Thyroid gland (tissue), 4 donors: ENCODE data around the gene APC2. TPM values are rescaled to one million over a fixed set of nuclear protein-coding genes. Genes with fewer than 3 reads are reported as not detected.

Experiments
- DNase-seq, 2 donors: peaks; one replicate each; pipeline ENCODE4 v3.0.0-alpha.2; 2019
- H3K27ac ChIP-seq, 3 donors: fragments of 200-600 bp; sonication (generic); 1 replicate in 2 of 3; 2 replicates in 1 of 3; pipeline ENCODE4 v1.5.1; 2016 to 2019; ENCODE audit warnings: mild to moderate bottlenecking in 1 of 3, moderate library complexity in 1 of 3
- H3K27me3 ChIP-seq: fragments of 200-600 bp; sonication (generic); one replicate; pipeline ENCODE4 v1.5.1; 2019
- H3K36me3 ChIP-seq, 2 donors: fragments of 200-600 bp; sonication (generic); one replicate each; pipeline ENCODE4 v1.5.1; 2016 to 2019
- H3K4me1 ChIP-seq, 2 donors: fragments of 200-600 bp; sonication (generic); one replicate each; pipeline ENCODE4 v1.5.1; 2017 to 2019
- H3K4me3 ChIP-seq, 3 donors: fragments of 200-600 bp; sonication (generic); replicated peaks in 1 of 3; 1 replicate in 2 of 3; 2 replicates in 1 of 3; pipeline ENCODE4 v1.5.1; 2016; ENCODE audit warnings: mild to moderate bottlenecking in 1 of 3
- H3K9me3 ChIP-seq: fragments of 200-600 bp; sonication (generic); one replicate; pipeline ENCODE4 v1.5.1; 2017
- POLR2A ChIP-seq, 2 donors: fragments of 450-650 bp; IDR thresholded peaks; one replicate each; pipeline ENCODE4 v1.6.1; 2017; ENCODE audit warnings: antibody characterized with exemption in 2 of 2, mild to moderate bottlenecking in 2 of 2, moderate library complexity in 1 of 2
- WGBS, 2 donors: methylation state at CpG; one replicate each; pipeline ENCODE4 v1.1.5; 2017; 5-methylcytosine and 5-hydroxymethylcytosine counted together
- intact Hi-C: fragments of 100-400 bp; cut with DNase I; formaldehyde crosslinking; loops from one replicate; pipeline ENCODE4 v1.15.1; 2023
- total RNA-seq, 4 donors: library from RNA; depleted of rRNA; stranded (reverse); fragments of >200 nt; gene quantifications; one replicate each; pipeline ENCODE4 v1.2.3, GENCODE V29; 2016
- TF ChIP-seq, protein P1 (sequence below), 6 experiments: fragments of 200-600 bp in 3 of 6; fragments of 450-650 bp in 3 of 6; sonication (generic) in 3 of 6; IDR thresholded peaks; one replicate each; pipeline ENCODE4 v1.5.1; 2016 to 2019; ENCODE audit warnings: antibody characterized with exemption in 6 of 6, mild to moderate bottlenecking in 2 of 6, inconsistent platforms in 1 of 6, moderate library complexity in 1 of 6

Gene APC2
- total RNA-seq, 4 donors from 2014 or later, result under 0.01 to 0.20 (median 0.08) TPM; not detected in 1

DNA sequence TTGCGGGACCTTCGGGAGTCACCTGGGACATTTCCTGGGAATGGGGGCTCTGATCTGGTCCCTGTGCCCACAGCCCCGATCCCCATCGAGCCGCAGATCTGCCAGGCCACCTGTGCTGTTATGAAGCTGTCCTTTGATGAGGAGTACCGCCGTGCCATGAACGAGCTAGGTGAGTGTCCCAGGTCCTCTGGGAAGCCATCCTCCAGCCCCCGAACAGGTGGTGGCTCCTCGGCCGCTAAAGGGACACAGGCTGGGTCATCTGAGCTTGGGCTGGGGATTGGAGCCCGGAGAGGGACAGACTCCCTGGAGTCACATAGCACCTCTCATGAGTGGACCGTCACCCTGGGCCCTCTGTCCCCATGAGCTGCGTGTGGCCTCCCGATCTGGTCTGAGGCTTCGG, 8.0 kb downstream of the APC2 start:
- Histone ChIP-seq H3K4me1 (peaks cover 5 to 18% of the 10 kb centered on the region in 2 donors), H3K9me3 (no peaks in the 10 kb centered on the region), H3K36me3 (no peaks in the 10 kb centered on the region), H3K27me3 (peaks cover 8% of the 10 kb centered on the region), H3K27ac (no peak overlapping the region), H3K4me3 (no peak overlapping the region)
- intact Hi-C loops, result no loop called here
- WGBS, 2 donors, result 77 to 80% methylated on average over 6 to 10 of the region's 16 CpGs
- TF ChIP-seq POLR2A (IDR thresholded peaks at IDR 0.05), result no peak
- TF ChIP-seq, protein P1, sequence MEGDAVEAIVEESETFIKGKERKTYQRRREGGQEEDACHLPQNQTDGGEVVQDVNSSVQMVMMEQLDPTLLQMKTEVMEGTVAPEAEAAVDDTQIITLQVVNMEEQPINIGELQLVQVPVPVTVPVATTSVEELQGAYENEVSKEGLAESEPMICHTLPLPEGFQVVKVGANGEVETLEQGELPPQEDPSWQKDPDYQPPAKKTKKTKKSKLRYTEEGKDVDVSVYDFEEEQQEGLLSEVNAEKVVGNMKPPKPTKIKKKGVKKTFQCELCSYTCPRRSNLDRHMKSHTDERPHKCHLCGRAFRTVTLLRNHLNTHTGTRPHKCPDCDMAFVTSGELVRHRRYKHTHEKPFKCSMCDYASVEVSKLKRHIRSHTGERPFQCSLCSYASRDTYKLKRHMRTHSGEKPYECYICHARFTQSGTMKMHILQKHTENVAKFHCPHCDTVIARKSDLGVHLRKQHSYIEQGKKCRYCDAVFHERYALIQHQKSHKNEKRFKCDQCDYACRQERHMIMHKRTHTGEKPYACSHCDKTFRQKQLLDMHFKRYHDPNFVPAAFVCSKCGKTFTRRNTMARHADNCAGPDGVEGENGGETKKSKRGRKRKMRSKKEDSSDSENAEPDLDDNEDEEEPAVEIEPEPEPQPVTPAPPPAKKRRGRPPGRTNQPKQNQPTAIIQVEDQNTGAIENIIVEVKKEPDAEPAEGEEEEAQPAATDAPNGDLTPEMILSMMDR (IDR thresholded peaks at IDR 0.05), result no peak
- no peak for DNase-seq

DNA sequence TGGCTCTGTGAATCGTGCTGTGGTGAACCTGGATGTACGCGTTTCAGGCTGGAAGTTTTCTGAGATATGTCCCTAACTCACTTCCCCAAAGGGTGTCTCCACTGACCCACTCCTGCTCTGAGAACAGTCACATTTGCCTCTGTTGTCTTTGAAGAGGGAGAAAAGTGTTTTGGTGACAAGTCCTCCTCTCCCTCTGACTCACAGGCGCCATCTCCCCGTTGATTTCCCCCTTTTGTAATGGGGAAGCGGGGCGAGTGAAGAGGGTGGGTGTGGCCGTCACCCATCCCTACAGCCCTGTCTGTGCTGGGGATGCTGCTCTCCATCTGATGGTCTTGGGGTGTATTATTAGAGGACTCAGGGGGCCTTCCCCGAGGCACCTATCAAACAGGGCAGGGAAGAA, 9.6 kb downstream of the APC2 start:
- no peak for DNase-seq
- Histone ChIP-seq H3K4me3 (no peak overlapping the region), H3K27me3 (peaks cover 8% of the 10 kb centered on the region), H3K9me3 (no peaks in the 10 kb centered on the region), H3K36me3 (no peaks in the 10 kb centered on the region), H3K4me1 (peaks cover 0 to 5% of the 10 kb centered on the region in 2 donors), H3K27ac (no peak overlapping the region)
- TF ChIP-seq POLR2A (IDR thresholded peaks at IDR 0.05), result no peak
- TF ChIP-seq, protein P1 (IDR thresholded peaks at IDR 0.05), result no peak
- WGBS, 2 donors, result 78 to 79% methylated on average over 9 of the region's 9 CpGs
- intact Hi-C loops, result no loop called here

GRCh38 chr19:1460033-1460995, 10.4 kb downstream of the APC2 start:
- Histone ChIP-seq H3K4me1 (peaks cover 2 to 5% of the 10 kb centered on the region in 2 donors), H3K27ac (no peak overlapping the region), H3K9me3 (no peaks in the 10 kb centered on the region), H3K4me3 (no peak overlapping the region), H3K27me3 (peaks cover 5% of the 10 kb centered on the region), H3K36me3 (no peaks in the 10 kb centered on the region)
- WGBS, 2 donors, result 93 to 95% methylated on average over 16 to 23 of the region's 36 CpGs
- DNase-seq, result no peak
- intact Hi-C loops, result no loop called here
- TF ChIP-seq, protein P1 (IDR thresholded peaks at IDR 0.05), result no peak
- no peak for TF ChIP-seq POLR2A (IDR thresholded peaks at IDR 0.05)

- no peak for DNase-seq
- H3K27ac ChIP-seq, result no peak overlapping the region
- TF ChIP-seq POLR2A (IDR thresholded peaks at IDR 0.05), result no peak
- TF ChIP-seq, protein P1 (IDR thresholded peaks at IDR 0.05), result no peak
- intact Hi-C loops, result no loop called here
- no peaks in the 10 kb centered on the region for H3K36me3 ChIP-seq
- peaks cover 4 to 13% of the 10 kb centered on the region in 2 donors for H3K4me1 ChIP-seq
- H3K4me3 ChIP-seq, result no peak overlapping the region
- H3K27me3 ChIP-seq, result peaks cover 12% of the 10 kb centered on the region
- WGBS, 2 donors, result 89 to 91% methylated on average over 8 to 14 of the region's 24 CpGs
- H3K9me3 ChIP-seq, result no peaks in the 10 kb centered on the region
These were observed 11.9 kb downstream of the APC2 start for GRCh38 chr19:1461862-1462261.
